HCT116 (cell line): ENCODE data around the gene SLC24A3. TPM values are rescaled to one million over a fixed set of nuclear protein-coding genes. Genes with fewer than 3 reads are reported as not detected.

Source experiments
- ATAC-seq: fragments of 200-7000 bp; cut with Tn5 transposase; 2 replicates; pipeline ENCODE4 v1.9.1; 2020; ENCODE audit warnings: mild to moderate bottlenecking, moderate library complexity
- BruUV-seq: library from RNA; stranded (reverse); fragments of 400-500 nt; replicated peaks from 2 replicates; lab custom pipeline; 2021; lab: Mats Ljungman, UMichigan
- CTCF ChIA-PET: fragments of 300-600 bp; sonication (Branson Sonifier 250); formaldehyde crosslinking; loops from one replicate; lab custom pipeline; 2021; ENCODE audit warnings: antibody characterized with exemption; lab: Charles Lee
- POLR2A ChIA-PET: fragments of 300-600, 350-600 bp; sonication (Branson Sonifier 250); formaldehyde crosslinking; loops from one replicate; lab custom pipeline; 2021; ENCODE audit warnings: antibody characterized with exemption; lab: Charles Lee
- RAD21 ChIA-PET, 2 experiments: fragments of 300-600 bp; sonication (Branson Sonifier 250); formaldehyde crosslinking; loops; one replicate each; lab custom pipeline; 2023; ENCODE audit warnings: low total read pairs in 2 of 2; ENCODE audit not compliant: uncharacterized antibody in 2 of 2, unreplicated experiment in 2 of 2, low non-redundant PET in 1 of 2; lab: Charles Lee
- DNase-seq: peaks from one replicate; pipeline ENCODE4 v3.0.0-alpha.2; 2010; ENCODE audit warnings: low read depth, low spot score
- H2AFZ ChIP-seq: fragments of 200-600 bp; shearing (Covaris generic), sonication (generic); 2 replicates; pipeline ENCODE4 v1.6.1; 2017; ENCODE audit warnings: low read depth, mixed run types, mixed read lengths, antibody characterized with exemption, low read length; ENCODE audit not compliant: poor library complexity, severe bottlenecking
- H3K27ac ChIP-seq: 2 replicates; pipeline ENCODE4 v1.5.1; 2012; ENCODE audit warnings: low read depth, low read length
- H3K27me3 ChIP-seq: fragments of 200-600 bp; sonication (generic); 2 replicates; pipeline ENCODE4 v1.6.1; 2016; ENCODE audit warnings: mixed run types, low read length, mixed read lengths; ENCODE audit not compliant: insufficient read depth
- H3K36me3 ChIP-seq, 2 experiments: fragments of 200-500 bp in 1 of 2; fragments of 200-600 bp in 1 of 2; sonication (Bioruptor generic) in 1 of 2; sonication (generic) in 1 of 2; 2 replicates each; pipeline versions ENCODE4 v1.5.1 to v1.6.1; 2014 to 2016; ENCODE audit warnings: low read length in 2 of 2, inconsistent platforms in 1 of 2, mixed read lengths in 1 of 2, mixed run types in 1 of 2; ENCODE audit not compliant: insufficient read depth in 2 of 2, control insufficient read depth in 1 of 2
- H3K4me1 ChIP-seq, 2 experiments: fragments of 200-600 bp in 1 of 2; sonication (generic) in 1 of 2; 2 replicates each; pipeline versions ENCODE4 v1.5.1 to v1.6.1; 2012 to 2017; ENCODE audit warnings: low read length in 2 of 2, inconsistent platforms in 1 of 2, mild to moderate bottlenecking in 1 of 2, mixed read lengths in 1 of 2, mixed run types in 1 of 2, moderate library complexity in 1 of 2; ENCODE audit not compliant: insufficient read depth in 2 of 2, control insufficient read depth in 1 of 2
- H3K4me2 ChIP-seq: fragments of 200-600 bp; sonication (generic); 2 replicates; pipeline ENCODE4 v1.6.1; 2017; ENCODE audit warnings: mixed run types, low read length, mixed read lengths
- H3K4me3 ChIP-seq, 2 experiments: fragments of 200-600 bp in 1 of 2; sonication (generic) in 1 of 2; replicated peaks in 1 of 2; 2 replicates each; pipeline ENCODE4 v1.5.1; 2011 to 2016; ENCODE audit warnings: low read length in 2 of 2, control low read depth in 1 of 2, low read depth in 1 of 2, mild to moderate bottlenecking in 1 of 2, mixed read lengths in 1 of 2, mixed run types in 1 of 2
- H3K79me2 ChIP-seq: fragments of 200-600 bp; sonication (generic); 2 replicates; pipeline ENCODE4 v1.6.1; 2017; ENCODE audit warnings: mild to moderate bottlenecking, mixed run types, low read length, moderate library complexity, mixed read lengths; ENCODE audit not compliant: insufficient read depth
- H3K9ac ChIP-seq: fragments of 200-600 bp; sonication (generic); 2 replicates; pipeline ENCODE4 v1.6.1; 2016; ENCODE audit warnings: low read length, mixed read lengths
- H3K9me2 ChIP-seq: fragments of 200-600 bp; sonication (generic), shearing (Covaris generic); 2 replicates; pipeline ENCODE4 v1.6.1; 2017; ENCODE audit warnings: mixed run types, mild to moderate bottlenecking, moderate library complexity; ENCODE audit not compliant: insufficient read depth
- H3K9me3 ChIP-seq, 2 experiments: fragments of 200-500 bp in 1 of 2; fragments of 200-600 bp in 1 of 2; sonication (Bioruptor generic) in 1 of 2; sonication (generic) in 1 of 2; 2 replicates each; pipeline ENCODE4 v1.6.1; 2014 to 2017; ENCODE audit warnings: low read length in 2 of 2, mixed read lengths in 2 of 2, inconsistent platforms in 1 of 2, low read depth in 1 of 2, mild to moderate bottlenecking in 1 of 2, mixed run types in 1 of 2, moderate library complexity in 1 of 2; ENCODE audit not compliant: control insufficient read depth in 1 of 2, insufficient read depth in 1 of 2
- H4K20me1 ChIP-seq: fragments of 200-600 bp; sonication (generic), shearing (Covaris generic); 2 replicates; pipeline ENCODE4 v1.6.1; 2017; ENCODE audit warnings: mixed run types, mild to moderate bottlenecking, moderate library complexity; ENCODE audit not compliant: insufficient read depth
- CBX3 ChIP-seq: IDR thresholded peaks from 2 replicates; pipeline ENCODE4 v1.6.1; 2012; ENCODE audit warnings: low read depth
- ELF1 ChIP-seq: IDR thresholded peaks from 2 replicates; pipeline ENCODE4 v1.6.1; 2012; ENCODE audit warnings: low read depth, borderline replicate concordance
- JUND ChIP-seq: IDR thresholded peaks from 2 replicates; pipeline ENCODE4 v1.6.1; 2012
- POLR2A ChIP-seq: IDR thresholded peaks from 2 replicates; pipeline ENCODE4 v1.7.0; 2011; ENCODE audit warnings: borderline replicate concordance; ENCODE audit not compliant: insufficient read depth, insufficient read length; ENCODE audit errors: extremely low read depth
- RAD21 ChIP-seq: IDR thresholded peaks from 2 replicates; pipeline ENCODE4 v1.6.1; 2012; ENCODE audit warnings: low read depth, mild to moderate bottlenecking
- SP1 ChIP-seq: IDR thresholded peaks from 2 replicates; pipeline ENCODE4 v1.6.1; 2012; ENCODE audit warnings: low read depth
- YY1 ChIP-seq: IDR thresholded peaks from 2 replicates; pipeline ENCODE4 v1.6.1; 2011; ENCODE audit warnings: low read length, low read depth, moderate library complexity, mild to moderate bottlenecking; ENCODE audit not compliant: insufficient replicate concordance; ENCODE audit errors: extremely low read depth
- ZFX ChIP-seq: fragments of 450-650 bp; IDR thresholded peaks from 2 replicates; pipeline ENCODE4 v1.6.1; 2017
- intact Hi-C: fragments of 100-400 bp; cut with micrococcal nuclease; formaldehyde crosslinking; loops from 2 replicates; pipeline ENCODE4 v1.10.0; 2022
- total RNA-seq: library from RNA; stranded (reverse); gene quantifications from one replicate; pipeline ENCODE4 v1.2.1, GENCODE V29; 2021; ENCODE audit not compliant: unreplicated experiment
- TF ChIP-seq, protein P1 (sequence below), 3 experiments: fragments of 200-600 bp in 1 of 3; sonication (generic) in 1 of 3; IDR thresholded peaks in 2 of 3; conservative IDR thresholded peaks in 1 of 3; 2 replicates each; pipeline ENCODE4 v1.5.1; 2012 to 2017; ENCODE audit warnings: low read depth in 2 of 3, low read length in 2 of 3, antibody characterized with exemption in 1 of 3, borderline replicate concordance in 1 of 3, control low read depth in 1 of 3, mild to moderate bottlenecking in 1 of 3, mixed read lengths in 1 of 3, mixed run types in 1 of 3, moderate library complexity in 1 of 3; ENCODE audit not compliant: insufficient read depth in 1 of 3

Gene SLC24A3
- total RNA-seq, 1 experiment from 2014 or later, result not detected

- Histone ChIP-seq H3K9me3 (no peaks in the 10 kb centered on the region), H2AFZ (no peak overlapping the region), H3K27me3 (no peaks in the 10 kb centered on the region), H3K79me2 (no peaks in the 10 kb centered on the region), H3K27ac (no peak overlapping the region), H3K9me2 (no peaks in the 10 kb centered on the region), H3K9ac (no peak overlapping the region), H3K4me2 (no peak overlapping the region), H3K36me3 (no peaks in the 10 kb centered on the region), H3K4me1 (peaks cover 0 to 21% of the 10 kb centered on the region in 2 experiments; a peak in 2 of 4 replicates), H3K4me3 (no peak overlapping the region), H4K20me1 (no peaks in the 10 kb centered on the region)
- ATAC-seq (no peak), DNase-seq (no peak)
- ChIA-PET RAD21 (no interaction called here), POLR2A (no interaction called here), CTCF (no interaction called here)
- intact Hi-C loops, result no loop called here
- TF ChIP-seq ZFX (no peak), CBX3 (no peak), RAD21 (no peak), YY1 (no peak), SP1 (no peak)
- no TSS peak for BruUV-seq
These were observed 482.6 kb downstream of the SLC24A3 start for GRCh38 chr20:19695081-19695480.

GRCh38 chr20:19696620-19697019 lies 484.2 kb downstream of the SLC24A3 start:
- Histone ChIP-seq H3K9me3 (no peaks in the 10 kb centered on the region), H3K4me1 (peaks cover 0 to 21% of the 10 kb centered on the region in 2 experiments; a peak in 2 of 4 replicates)
- intact Hi-C loops, result no loop called here
- POLR2A ChIA-PET, result no interaction called here
- TF ChIP-seq, protein P1, sequence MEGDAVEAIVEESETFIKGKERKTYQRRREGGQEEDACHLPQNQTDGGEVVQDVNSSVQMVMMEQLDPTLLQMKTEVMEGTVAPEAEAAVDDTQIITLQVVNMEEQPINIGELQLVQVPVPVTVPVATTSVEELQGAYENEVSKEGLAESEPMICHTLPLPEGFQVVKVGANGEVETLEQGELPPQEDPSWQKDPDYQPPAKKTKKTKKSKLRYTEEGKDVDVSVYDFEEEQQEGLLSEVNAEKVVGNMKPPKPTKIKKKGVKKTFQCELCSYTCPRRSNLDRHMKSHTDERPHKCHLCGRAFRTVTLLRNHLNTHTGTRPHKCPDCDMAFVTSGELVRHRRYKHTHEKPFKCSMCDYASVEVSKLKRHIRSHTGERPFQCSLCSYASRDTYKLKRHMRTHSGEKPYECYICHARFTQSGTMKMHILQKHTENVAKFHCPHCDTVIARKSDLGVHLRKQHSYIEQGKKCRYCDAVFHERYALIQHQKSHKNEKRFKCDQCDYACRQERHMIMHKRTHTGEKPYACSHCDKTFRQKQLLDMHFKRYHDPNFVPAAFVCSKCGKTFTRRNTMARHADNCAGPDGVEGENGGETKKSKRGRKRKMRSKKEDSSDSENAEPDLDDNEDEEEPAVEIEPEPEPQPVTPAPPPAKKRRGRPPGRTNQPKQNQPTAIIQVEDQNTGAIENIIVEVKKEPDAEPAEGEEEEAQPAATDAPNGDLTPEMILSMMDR (IDR thresholded peaks at IDR 0.05 in 2 of 3, conservative IDR thresholded peaks at IDR 0.05 in 1 of 3; ENCODE audit: borderline replicate concordance in 1 of 3, insufficient read depth in 1 of 3, low read depth in 2 of 3, low read length in 2 of 3), result no peak
- TF ChIP-seq ELF1 (no peak), POLR2A (no peak), JUND (no peak)
- TF ChIP-seq, all 23 proteins: peak for 0
- no peak overlapping the region for H3K27ac ChIP-seq
- no peaks in the 10 kb centered on the region for H3K79me2 ChIP-seq
- H3K4me2 ChIP-seq, result no peak overlapping the region
- no peak overlapping the region for H2AFZ ChIP-seq
- RAD21 ChIA-PET, result no interaction called here
- DNase-seq (no peak), ATAC-seq (no peak)
- H3K4me3 ChIP-seq, result no peak overlapping the region
- BruUV-seq, result no TSS peak
- H3K27me3 ChIP-seq, result no peaks in the 10 kb centered on the region
- H4K20me1 ChIP-seq, result no peaks in the 10 kb centered on the region
- H3K36me3 ChIP-seq, result no peaks in the 10 kb centered on the region
- H3K9me2 ChIP-seq, result no peaks in the 10 kb centered on the region
- no peak overlapping the region for H3K9ac ChIP-seq
- CTCF ChIA-PET, result no interaction called here
